Measurements from ENCODE around the gene ANKRD10.

GRCh38 chr13:110964229-110965037 lies 49.6 kb upstream of the ANKRD10 start:
- no peak for TF ChIP-seq CSDC2 (CRISPR knock-in tag; IDR thresholded peaks at IDR 0.05)
- no peak for TF ChIP-seq BACH2 (CRISPR knock-in tag; IDR thresholded peaks at IDR 0.05; ENCODE audit: borderline replicate concordance)
- TF ChIP-seq PATZ1 (CRISPR knock-in tag; IDR thresholded peaks at IDR 0.05; ENCODE audit: borderline replicate concordance), result no peak
- no peak for TF ChIP-seq ZFP3 (CRISPR knock-in tag; IDR thresholded peaks at IDR 0.05)
- TF ChIP-seq RARB (CRISPR knock-in tag; IDR thresholded peaks at IDR 0.05), result no peak
- no peak for TF ChIP-seq CREB5 (CRISPR knock-in tag; IDR thresholded peaks at IDR 0.05; ENCODE audit: low read depth)
- no peak for TF ChIP-seq ZFP30 (CRISPR knock-in tag; IDR thresholded peaks at IDR 0.05)
- TF ChIP-seq PPARA (CRISPR knock-in tag; IDR thresholded peaks at IDR 0.05; ENCODE audit: borderline replicate concordance), result no peak
- no peak for TF ChIP-seq ZNF8 (CRISPR knock-in tag; IDR thresholded peaks at IDR 0.05)
- TF ChIP-seq ZC3H10 (CRISPR knock-in tag; IDR thresholded peaks at IDR 0.05), result no peak
- no peak for TF ChIP-seq ZNF70 (CRISPR knock-in tag; IDR thresholded peaks at IDR 0.05)
- TF ChIP-seq ARNTL (CRISPR knock-in tag; IDR thresholded peaks at IDR 0.05; ENCODE audit: borderline replicate concordance, low read depth), result no peak

Measured in SK-N-SH treated with all-trans-retinoic acid at 6 μM for 48 hours (cell line).